ENCODE data around the gene UGT1A8.

The UGT1A8 gene

DNA sequence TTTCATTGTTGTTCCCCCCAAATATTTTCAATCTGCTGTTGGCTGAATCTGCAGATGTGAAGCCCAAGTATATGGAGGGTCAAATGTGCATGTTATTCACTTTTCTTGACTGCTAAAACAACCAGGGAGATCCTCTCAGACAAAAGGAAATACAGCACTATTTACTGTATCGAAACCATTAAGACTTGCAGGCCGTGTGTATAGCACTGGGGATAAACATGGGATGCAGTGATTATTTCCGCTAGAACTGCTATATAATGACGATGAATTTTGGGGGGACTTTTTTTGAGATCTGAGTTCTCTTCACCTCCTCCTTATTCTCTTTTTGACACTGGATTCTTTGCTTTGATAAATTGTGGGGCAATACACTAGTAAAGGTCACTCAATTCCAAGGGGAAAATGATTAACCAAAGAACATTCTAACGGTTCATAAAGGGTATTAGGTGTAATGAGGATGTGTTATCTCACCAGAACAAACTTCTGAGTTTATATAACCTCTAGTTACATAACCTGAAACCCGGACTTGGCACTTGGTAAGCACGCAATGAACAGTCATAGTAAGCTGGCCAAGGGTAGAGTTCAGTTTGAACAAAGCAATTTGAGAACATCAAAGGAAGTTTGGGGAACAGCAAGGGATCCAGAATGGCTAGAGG, 139.1 kb downstream of the UGT1A8 start:
- DNase-seq = no peak
- H3K27ac Mint-ChIP-seq = no peak overlapping the region
- TF ChIP-seq, protein P1, sequence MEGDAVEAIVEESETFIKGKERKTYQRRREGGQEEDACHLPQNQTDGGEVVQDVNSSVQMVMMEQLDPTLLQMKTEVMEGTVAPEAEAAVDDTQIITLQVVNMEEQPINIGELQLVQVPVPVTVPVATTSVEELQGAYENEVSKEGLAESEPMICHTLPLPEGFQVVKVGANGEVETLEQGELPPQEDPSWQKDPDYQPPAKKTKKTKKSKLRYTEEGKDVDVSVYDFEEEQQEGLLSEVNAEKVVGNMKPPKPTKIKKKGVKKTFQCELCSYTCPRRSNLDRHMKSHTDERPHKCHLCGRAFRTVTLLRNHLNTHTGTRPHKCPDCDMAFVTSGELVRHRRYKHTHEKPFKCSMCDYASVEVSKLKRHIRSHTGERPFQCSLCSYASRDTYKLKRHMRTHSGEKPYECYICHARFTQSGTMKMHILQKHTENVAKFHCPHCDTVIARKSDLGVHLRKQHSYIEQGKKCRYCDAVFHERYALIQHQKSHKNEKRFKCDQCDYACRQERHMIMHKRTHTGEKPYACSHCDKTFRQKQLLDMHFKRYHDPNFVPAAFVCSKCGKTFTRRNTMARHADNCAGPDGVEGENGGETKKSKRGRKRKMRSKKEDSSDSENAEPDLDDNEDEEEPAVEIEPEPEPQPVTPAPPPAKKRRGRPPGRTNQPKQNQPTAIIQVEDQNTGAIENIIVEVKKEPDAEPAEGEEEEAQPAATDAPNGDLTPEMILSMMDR (IDR thresholded peaks at IDR 0.05) = no peak
- H3K4me3 Mint-ChIP-seq = no peak overlapping the region
- no peaks in the 10 kb centered on the region for H3K36me3 Mint-ChIP-seq (ENCODE audit: low read depth)
- peaks cover 13% of the 10 kb centered on the region for H3K9me3 Mint-ChIP-seq
- peaks cover 16% of the 10 kb centered on the region for H3K27me3 Mint-ChIP-seq (ENCODE audit: low read depth, poor library complexity)
- H3K4me1 Mint-ChIP-seq = no peaks in the 10 kb centered on the region

DNA sequence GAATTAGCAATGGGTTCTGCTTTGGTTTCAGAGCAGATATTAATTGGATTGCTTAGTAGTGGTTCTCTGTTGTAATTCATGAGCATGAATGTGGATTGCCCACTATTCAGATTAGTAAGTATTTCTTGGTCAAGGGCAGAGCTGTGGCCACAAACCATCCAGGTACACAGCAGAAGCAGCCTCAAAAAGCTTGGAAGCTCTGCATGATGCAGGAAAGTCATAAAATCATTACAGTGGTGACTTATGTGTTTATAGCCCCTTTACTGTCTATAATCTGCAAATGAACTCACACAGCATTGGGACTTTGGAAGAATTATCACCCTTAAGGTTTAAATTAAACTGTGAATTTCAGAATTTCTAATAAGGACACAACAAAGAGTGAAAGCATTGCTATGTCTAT, 140.7 kb downstream of the UGT1A8 start:
- TF ChIP-seq, protein P1 (IDR thresholded peaks at IDR 0.05) = no peak
- no peak overlapping the region for H3K27ac Mint-ChIP-seq
- H3K27me3 Mint-ChIP-seq (ENCODE audit: low read depth, poor library complexity) = peaks cover 16% of the 10 kb centered on the region
- H3K36me3 Mint-ChIP-seq (ENCODE audit: low read depth) = no peaks in the 10 kb centered on the region
- no peaks in the 10 kb centered on the region for H3K4me1 Mint-ChIP-seq
- no peak overlapping the region for H3K4me3 Mint-ChIP-seq
- peaks cover 3% of the 10 kb centered on the region for H3K9me3 Mint-ChIP-seq
- no peak for DNase-seq

GRCh38 chr2:233758849-233759248, 141.4 kb downstream of the UGT1A8 start:
- no peak for DNase-seq
- TF ChIP-seq, protein P1 (IDR thresholded peaks at IDR 0.05) = no peak
- H3K4me3 Mint-ChIP-seq = no peak overlapping the region
- H3K27me3 Mint-ChIP-seq (ENCODE audit: low read depth, poor library complexity) = peaks cover 17% of the 10 kb centered on the region
- no peaks in the 10 kb centered on the region for H3K36me3 Mint-ChIP-seq (ENCODE audit: low read depth)
- peaks cover 3% of the 10 kb centered on the region for H3K9me3 Mint-ChIP-seq
- H3K27ac Mint-ChIP-seq = no peak overlapping the region
- no peaks in the 10 kb centered on the region for H3K4me1 Mint-ChIP-seq

- Mint-ChIP-seq H3K4me1 (no peaks in the 10 kb centered on the region), H3K27me3 (ENCODE audit: low read depth, poor library complexity) (peaks cover 19% of the 10 kb centered on the region), H3K36me3 (ENCODE audit: low read depth) (no peaks in the 10 kb centered on the region), H3K27ac (no peak within 1 kb of the TSS), H3K9me3 (no peaks in the 10 kb centered on the region), H3K4me3 (no peak within 1 kb of the TSS)
- TF ChIP-seq, protein P1 (IDR thresholded peaks at IDR 0.05) = no peak
- no peak for DNase-seq
Measured at GRCh38 chr2:233760043-233760442, 142.6 kb downstream of the UGT1A8 start, which contains the start of gene UGT1A1. Gene UGT1A1, plus strand, starts transcription at chr2:233760270. Its CDS starts 18 bp downstream, at chr2:233760288.

DNA sequence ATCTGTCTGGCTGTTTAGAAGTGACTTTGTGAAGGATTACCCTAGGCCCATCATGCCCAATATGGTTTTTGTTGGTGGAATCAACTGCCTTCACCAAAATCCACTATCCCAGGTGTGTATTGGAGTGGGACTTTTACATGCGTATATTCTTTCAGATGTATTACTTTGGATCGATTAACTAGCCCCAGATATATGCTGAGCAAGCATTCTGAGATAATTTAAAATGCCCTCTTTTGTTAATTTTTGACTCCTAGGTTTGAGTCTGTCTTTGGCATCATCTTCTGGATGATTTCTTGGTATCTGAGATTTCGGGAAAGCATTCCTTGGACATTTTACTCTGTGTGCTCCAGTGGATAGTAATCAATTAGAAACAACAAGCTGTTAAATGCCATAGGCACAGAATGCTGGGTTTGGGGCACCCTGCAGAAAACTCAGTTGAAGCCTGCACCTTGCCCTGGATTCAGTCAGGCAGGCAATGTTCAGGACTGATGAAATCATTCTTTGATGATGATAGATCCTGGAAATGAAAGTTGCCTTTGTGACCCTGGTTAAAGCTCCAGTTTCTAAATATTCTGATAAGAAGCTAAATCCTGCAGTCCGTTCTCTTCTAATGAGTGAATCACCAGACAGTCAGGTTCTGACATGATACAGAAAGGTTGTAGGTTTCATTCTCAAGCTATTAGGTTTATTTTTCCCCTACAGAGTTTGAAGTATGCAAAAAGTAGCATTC, 143.8 kb downstream of the UGT1A8 start:
- Mint-ChIP-seq H3K27me3 (ENCODE audit: low read depth, poor library complexity) (peaks cover 23% of the 10 kb centered on the region), H3K27ac (no peak overlapping the region), H3K36me3 (ENCODE audit: low read depth) (no peaks in the 10 kb centered on the region), H3K9me3 (no peaks in the 10 kb centered on the region), H3K4me1 (no peaks in the 10 kb centered on the region), H3K4me3 (no peak overlapping the region)
- no peak for DNase-seq
- TF ChIP-seq, protein P1 (IDR thresholded peaks at IDR 0.05) = no peak

Data from nephron progenitor cell (in vitro differentiated cells).